SU-DHL-6 (cell line): ENCODE results near the gene SUV39H1.

ENCODE experiments used
- H2AFZ ChIP-seq: fragments of 200-600 bp; sonication (generic); 2 replicates; pipeline ENCODE4 v1.6.1; 2014; ENCODE audit warnings: low read depth, mild to moderate bottlenecking, moderate library complexity, mixed read lengths, antibody characterized with exemption, low read length; ENCODE audit not compliant: severe bottlenecking
- H3F3A ChIP-seq: fragments of 200-600 bp; shearing (Covaris generic); 2 replicates; pipeline ENCODE4 v1.6.0; 2016; ENCODE audit warnings: antibody characterized with exemption, mild to moderate bottlenecking; ENCODE audit not compliant: insufficient read depth
- H3K27ac ChIP-seq: fragments of 200-600 bp; sonication (generic); 2 replicates; pipeline ENCODE4 v1.5.1; 2016; ENCODE audit warnings: low read depth, mild to moderate bottlenecking, low read length, moderate library complexity, mixed read lengths
- H3K27me3 ChIP-seq: fragments of 200-600 bp; sonication (generic), shearing (Covaris generic); 2 replicates; pipeline ENCODE4 v1.6.0; 2014; ENCODE audit warnings: mild to moderate bottlenecking, low read length
- H3K36me3 ChIP-seq: fragments of 200-600 bp; sonication (generic); 2 replicates; pipeline ENCODE4 v1.6.1; 2014; ENCODE audit warnings: mild to moderate bottlenecking, low read length, mixed read lengths
- H3K4me2 ChIP-seq: fragments of 300-600, 200-600 bp; shearing (Covaris generic), sonication (generic); 2 replicates; pipeline ENCODE4 v1.6.0; 2014; ENCODE audit warnings: low read length, low read depth, mild to moderate bottlenecking; ENCODE audit not compliant: poor library complexity, severe bottlenecking
- H3K4me3 ChIP-seq: fragments of 200-600 bp; sonication (generic); 2 replicates; pipeline ENCODE4 v1.5.1; 2014; ENCODE audit warnings: antibody characterized with exemption, low read length, mild to moderate bottlenecking, mixed read lengths; ENCODE audit not compliant: insufficient read depth, poor library complexity, severe bottlenecking
- H3K79me2 ChIP-seq: fragments of 200-600 bp; sonication (generic); 2 replicates; pipeline ENCODE4 v1.6.1; 2014; ENCODE audit warnings: mild to moderate bottlenecking, low read length, moderate library complexity; ENCODE audit not compliant: insufficient read depth
- H3K9ac ChIP-seq: fragments of 200-600 bp; sonication (generic); 2 replicates; pipeline ENCODE4 v1.7.0; 2014; ENCODE audit warnings: mild to moderate bottlenecking, low read length
- H3K9me2 ChIP-seq: fragments of 200-600 bp; sonication (generic); replicated peaks from 2 replicates; pipeline ENCODE4 v1.6.1; 2014; ENCODE audit warnings: low read length; ENCODE audit not compliant: insufficient read depth
- H3K9me3 ChIP-seq: fragments of 200-600 bp; sonication (generic); 2 replicates; pipeline ENCODE4 v1.6.1; 2014; ENCODE audit warnings: low read length, mixed read lengths; ENCODE audit not compliant: insufficient read depth
- H4K20me1 ChIP-seq: fragments of 200-600 bp; sonication (generic); 2 replicates; pipeline ENCODE4 v1.6.1; 2014; ENCODE audit warnings: low read depth, mild to moderate bottlenecking, antibody characterized with exemption, low read length, moderate library complexity, mixed read lengths
- EZH2phosphoT487 ChIP-seq: fragments of 200-600 bp; sonication (generic), shearing (Covaris generic); conservative IDR thresholded peaks from 2 replicates; pipeline ENCODE4 v1.6.1; 2018; ENCODE audit warnings: mild to moderate bottlenecking, antibody characterized with exemption, low read length, moderate library complexity, mixed read lengths
- TF ChIP-seq, protein P1 (sequence below): fragments of 200-600 bp; sonication (generic); IDR thresholded peaks from one replicate; pipeline ENCODE4 v1.5.1; 2017; ENCODE audit warnings: antibody characterized with exemption, mild to moderate bottlenecking, low read length, moderate library complexity; ENCODE audit not compliant: insufficient read depth, poor library complexity, severe bottlenecking

SUV39H1 gene

DNA sequence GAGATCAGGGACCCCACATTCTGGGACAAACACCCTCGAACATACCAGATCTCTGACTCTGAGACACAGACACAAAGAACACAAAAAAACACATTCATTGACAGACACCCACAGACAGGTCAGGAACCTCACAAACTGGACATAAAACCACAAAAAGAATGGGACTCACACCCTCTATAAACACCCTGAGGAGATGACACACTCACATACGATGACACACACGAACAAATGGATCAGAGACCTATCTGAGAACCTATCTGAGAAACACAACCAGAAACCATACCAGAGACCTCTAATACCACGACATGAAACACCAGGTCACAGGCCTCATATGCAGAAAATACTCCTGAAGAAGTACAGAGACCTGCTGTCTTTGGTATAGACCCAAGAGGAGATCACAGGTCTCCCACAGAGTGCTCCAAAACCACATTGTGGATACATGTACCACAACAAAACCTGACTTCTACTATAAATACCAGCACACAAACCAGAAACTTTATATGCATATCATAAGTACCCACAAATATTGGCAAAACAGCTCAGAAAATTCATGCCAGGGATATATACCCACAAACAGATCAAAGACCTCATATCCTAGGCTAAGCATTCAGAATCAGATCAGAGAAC, 19.5 kb downstream of the SUV39H1 start:
- no peak overlapping the region for H3K4me3 ChIP-seq
- TF ChIP-seq, protein P1, sequence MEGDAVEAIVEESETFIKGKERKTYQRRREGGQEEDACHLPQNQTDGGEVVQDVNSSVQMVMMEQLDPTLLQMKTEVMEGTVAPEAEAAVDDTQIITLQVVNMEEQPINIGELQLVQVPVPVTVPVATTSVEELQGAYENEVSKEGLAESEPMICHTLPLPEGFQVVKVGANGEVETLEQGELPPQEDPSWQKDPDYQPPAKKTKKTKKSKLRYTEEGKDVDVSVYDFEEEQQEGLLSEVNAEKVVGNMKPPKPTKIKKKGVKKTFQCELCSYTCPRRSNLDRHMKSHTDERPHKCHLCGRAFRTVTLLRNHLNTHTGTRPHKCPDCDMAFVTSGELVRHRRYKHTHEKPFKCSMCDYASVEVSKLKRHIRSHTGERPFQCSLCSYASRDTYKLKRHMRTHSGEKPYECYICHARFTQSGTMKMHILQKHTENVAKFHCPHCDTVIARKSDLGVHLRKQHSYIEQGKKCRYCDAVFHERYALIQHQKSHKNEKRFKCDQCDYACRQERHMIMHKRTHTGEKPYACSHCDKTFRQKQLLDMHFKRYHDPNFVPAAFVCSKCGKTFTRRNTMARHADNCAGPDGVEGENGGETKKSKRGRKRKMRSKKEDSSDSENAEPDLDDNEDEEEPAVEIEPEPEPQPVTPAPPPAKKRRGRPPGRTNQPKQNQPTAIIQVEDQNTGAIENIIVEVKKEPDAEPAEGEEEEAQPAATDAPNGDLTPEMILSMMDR: no peak
- TF ChIP-seq EZH2phosphoT487: no peak
- H2AFZ ChIP-seq: no peak overlapping the region
- no peaks in the 10 kb centered on the region for H4K20me1 ChIP-seq
- no peak overlapping the region for H3K4me2 ChIP-seq
- no peaks in the 10 kb centered on the region for H3K36me3 ChIP-seq
- H3K9me3 ChIP-seq: no peaks in the 10 kb centered on the region
- H3K27ac ChIP-seq: no peak overlapping the region
- H3K9ac ChIP-seq: no peak overlapping the region
- no peaks in the 10 kb centered on the region for H3K27me3 ChIP-seq
- H3F3A ChIP-seq: no peaks in the 10 kb centered on the region
- no peaks in the 10 kb centered on the region for H3K79me2 ChIP-seq
- H3K9me2 ChIP-seq: no peaks in the 10 kb centered on the region

DNA sequence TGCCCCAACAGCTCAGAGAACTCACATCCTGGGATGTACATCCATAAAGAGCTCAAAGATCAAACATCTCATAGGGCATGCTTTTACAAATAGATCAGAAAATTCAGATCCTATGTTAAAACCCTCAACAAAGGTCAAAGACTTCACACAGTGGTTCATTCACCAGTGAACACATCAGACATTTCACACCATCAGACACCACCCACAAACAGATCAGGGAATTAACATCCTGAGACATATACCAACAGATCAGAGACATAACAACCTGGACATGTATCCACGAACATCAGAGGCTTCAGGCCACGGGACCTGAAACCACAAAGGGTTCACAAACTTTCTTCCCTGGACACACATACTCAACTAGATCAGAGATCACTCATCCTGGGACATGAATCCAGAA, 23.4 kb downstream of the SUV39H1 start:
- H3K9me2 ChIP-seq: no peaks in the 10 kb centered on the region
- no peak overlapping the region for H3K27ac ChIP-seq

DNA sequence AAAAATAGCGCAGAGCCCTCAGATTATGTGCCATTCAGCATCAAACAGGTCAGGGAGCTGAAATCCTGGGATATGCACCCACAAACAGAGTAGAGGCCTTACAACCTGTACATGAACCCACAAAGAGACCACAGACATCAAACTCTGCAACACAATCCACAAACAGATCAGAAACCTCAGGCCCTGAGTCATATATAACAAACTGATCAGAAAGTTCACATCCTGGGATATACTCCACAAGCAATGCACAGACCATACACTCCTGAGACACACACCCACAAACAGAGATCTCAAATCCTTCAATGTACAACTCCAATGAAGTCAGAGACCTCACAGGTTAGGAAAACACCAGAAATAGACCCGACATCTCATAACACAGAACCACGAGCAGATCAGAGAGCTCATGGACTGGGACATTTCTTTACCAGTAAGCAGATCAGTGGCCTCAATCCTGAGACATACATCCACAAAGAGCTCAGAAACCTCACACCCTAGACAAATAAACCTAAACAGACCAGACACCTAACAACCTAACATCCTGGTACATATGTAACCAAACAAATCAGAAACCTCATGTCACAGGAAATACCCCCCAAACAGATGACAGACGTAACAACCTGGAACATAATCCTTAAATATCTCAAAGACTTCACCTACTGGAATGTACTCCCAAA, 24.2 kb downstream of the SUV39H1 start:
- TF ChIP-seq EZH2phosphoT487: no peak
- TF ChIP-seq, protein P1: no peak
- Histone ChIP-seq H3K4me2 (no peak overlapping the region), H3K9me2 (no peaks in the 10 kb centered on the region), H4K20me1 (no peaks in the 10 kb centered on the region), H3K27me3 (no peaks in the 10 kb centered on the region), H3K9me3 (no peaks in the 10 kb centered on the region), H3K27ac (no peak overlapping the region), H3K36me3 (no peaks in the 10 kb centered on the region), H2AFZ (no peak overlapping the region), H3F3A (no peaks in the 10 kb centered on the region), H3K4me3 (no peak overlapping the region), H3K79me2 (no peaks in the 10 kb centered on the region), H3K9ac (no peak overlapping the region)

More for the DNA sequence above, 23.4 kb downstream of the SUV39H1 start:
- Histone ChIP-seq H3K4me2 (no peak overlapping the region), H3F3A (no peaks in the 10 kb centered on the region), H3K9ac (no peak overlapping the region), H3K79me2 (no peaks in the 10 kb centered on the region), H4K20me1 (no peaks in the 10 kb centered on the region), H3K9me3 (no peaks in the 10 kb centered on the region), H3K27me3 (no peaks in the 10 kb centered on the region), H3K36me3 (no peaks in the 10 kb centered on the region), H3K4me3 (no peak overlapping the region), H2AFZ (no peak overlapping the region)
- TF ChIP-seq, protein P1: no peak
- TF ChIP-seq EZH2phosphoT487: no peak
